Lower lobe of right lung (tissue), 2 donors: ENCODE data around the gene UVRAG. TPM values are rescaled to one million over a fixed set of nuclear protein-coding genes. Genes with fewer than 3 reads are reported as not detected.

Experiments
- ATAC-seq, 2 donors: fragments of 200-7000 bp; cut with Tn5 transposase; one replicate each; pipeline ENCODE4 v1.9.1; 2020 to 2022; ENCODE audit warnings: mild to moderate bottlenecking in 2 of 2, moderate library complexity in 2 of 2
- DNase-seq: peaks from one replicate; pipeline ENCODE4 v3.0.0-alpha.2; 2020
- H3K27ac ChIP-seq: fragments of 200-600 bp; one replicate; pipeline ENCODE4 v1.8.0; 2022
- H3K27me3 ChIP-seq: fragments of 200-600 bp; one replicate; pipeline ENCODE4 v1.8.0; 2022; ENCODE audit warnings: low read depth
- H3K36me3 ChIP-seq: fragments of 200-600 bp; one replicate; pipeline ENCODE4 v1.8.0; 2022; ENCODE audit warnings: mild to moderate bottlenecking
- H3K4me1 ChIP-seq: fragments of 200-600 bp; one replicate; pipeline ENCODE4 v1.8.0; 2022
- H3K4me3 ChIP-seq: fragments of 200-600 bp; one replicate; pipeline ENCODE4 v1.8.0; 2022; ENCODE audit warnings: mild to moderate bottlenecking
- H3K9me3 ChIP-seq: fragments of 200-600 bp; one replicate; pipeline ENCODE4 v1.8.0; 2022
- CTCF ChIP-seq: fragments of 200-600 bp; IDR thresholded peaks from one replicate; pipeline ENCODE4 v1.8.0; 2022; ENCODE audit warnings: antibody characterized with exemption, mild to moderate bottlenecking
- intact Hi-C: fragments of 100-400 bp; cut with DNase I; formaldehyde crosslinking; loops from one replicate; pipeline ENCODE4 v1.11.0; 2022
- total RNA-seq: library from RNA; stranded (reverse); fragmentation: NEBNext Ultra II Directional; extraction: Animal tissue kit (Norgen Biotek cat#: 25700); gene quantifications from one replicate; pipeline ENCODE4 v1.2.1, GENCODE V29; 2021
- donor health status: DM: no; HTN: yes; CAD: no; lungs with severe emphysema.

UVRAG gene
- total RNA-seq, 1 donor from 2014 or later, result 36.0 TPM

- peak; percentile 2 to 3 for ATAC-seq
- H3K27me3 ChIP-seq, result peaks cover 24% of the 10 kb centered on the region
- intact Hi-C loops, result no loop called here
- H3K27ac ChIP-seq, result peak overlapping the region; percentile 71
- TF ChIP-seq CTCF, result no peak
- peak overlapping the region; percentile 59 for H3K4me3 ChIP-seq
- no peak for DNase-seq
- H3K36me3 ChIP-seq, result no peaks in the 10 kb centered on the region
- H3K4me1 ChIP-seq, result peaks cover 40% of the 10 kb centered on the region
- H3K9me3 ChIP-seq, result no peaks in the 10 kb centered on the region
Measured at GRCh38 chr11:75768909-75769771, 45.9 kb upstream of the UVRAG start.

GRCh38 chr11:75770102-75770501 is 44.9 kb upstream of the UVRAG start:
- DNase-seq, result no peak
- Histone ChIP-seq H3K27ac (no peak overlapping the region), H3K27me3 (peaks cover 24% of the 10 kb centered on the region), H3K36me3 (no peaks in the 10 kb centered on the region), H3K9me3 (no peaks in the 10 kb centered on the region), H3K4me3 (no peak overlapping the region), H3K4me1 (peaks cover 40% of the 10 kb centered on the region)
- no peak for ATAC-seq
- intact Hi-C loops, result no loop called here
- no peak for TF ChIP-seq CTCF

GRCh38 chr11:75771646-75772410 is 43.2 kb upstream of the UVRAG start:
- H3K36me3 ChIP-seq, result no peaks in the 10 kb centered on the region
- H3K27ac ChIP-seq, result no peak overlapping the region
- no peak overlapping the region for H3K4me3 ChIP-seq
- peak; percentile 73 to 79 for ATAC-seq
- TF ChIP-seq CTCF, result no peak
- peaks cover 17% of the 10 kb centered on the region for H3K27me3 ChIP-seq
- H3K9me3 ChIP-seq, result no peaks in the 10 kb centered on the region
- peak; percentile 80 for DNase-seq
- intact Hi-C loops, result no loop called here
- peaks cover 40% of the 10 kb centered on the region for H3K4me1 ChIP-seq

GRCh38 chr11:75773595-75774353 is 41.2 kb upstream of the UVRAG start:
- no peaks in the 10 kb centered on the region for H3K9me3 ChIP-seq
- TF ChIP-seq CTCF, result no peak
- DNase-seq (peak; percentile 32), ATAC-seq (peak in 1 of 2 donors; percentile 25)
- H3K4me3 ChIP-seq, result no peak overlapping the region
- H3K27ac ChIP-seq, result peak overlapping the region; percentile 4
- H3K36me3 ChIP-seq, result no peaks in the 10 kb centered on the region
- intact Hi-C loops, result no loop called here
- peaks cover 4% of the 10 kb centered on the region for H3K27me3 ChIP-seq
- peaks cover 27% of the 10 kb centered on the region for H3K4me1 ChIP-seq

GRCh38 chr11:75775056-75775455 is 40.0 kb upstream of the UVRAG start:
- Histone ChIP-seq H3K4me1 (peaks cover 21% of the 10 kb centered on the region), H3K36me3 (no peaks in the 10 kb centered on the region), H3K27me3 (no peaks in the 10 kb centered on the region), H3K27ac (no peak overlapping the region), H3K4me3 (no peak overlapping the region), H3K9me3 (no peaks in the 10 kb centered on the region)
- intact Hi-C loops, result no loop called here
- no peak for TF ChIP-seq CTCF
- peak; percentile 17 for DNase-seq
- ATAC-seq, result no peak
